Measurements from ENCODE around the gene G6PC2. TPM values are rescaled to one million over a fixed set of nuclear protein-coding genes. Genes with fewer than 3 reads are reported as not detected.

Gene G6PC2, protein sequence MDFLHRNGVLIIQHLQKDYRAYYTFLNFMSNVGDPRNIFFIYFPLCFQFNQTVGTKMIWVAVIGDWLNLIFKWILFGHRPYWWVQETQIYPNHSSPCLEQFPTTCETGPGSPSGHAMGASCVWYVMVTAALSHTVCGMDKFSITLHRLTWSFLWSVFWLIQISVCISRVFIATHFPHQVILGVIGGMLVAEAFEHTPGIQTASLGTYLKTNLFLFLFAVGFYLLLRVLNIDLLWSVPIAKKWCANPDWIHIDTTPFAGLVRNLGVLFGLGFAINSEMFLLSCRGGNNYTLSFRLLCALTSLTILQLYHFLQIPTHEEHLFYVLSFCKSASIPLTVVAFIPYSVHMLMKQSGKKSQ
- polyA plus RNA-seq (2012; ENCODE audit: insufficient read length, low read depth) = not detected

DNA sequence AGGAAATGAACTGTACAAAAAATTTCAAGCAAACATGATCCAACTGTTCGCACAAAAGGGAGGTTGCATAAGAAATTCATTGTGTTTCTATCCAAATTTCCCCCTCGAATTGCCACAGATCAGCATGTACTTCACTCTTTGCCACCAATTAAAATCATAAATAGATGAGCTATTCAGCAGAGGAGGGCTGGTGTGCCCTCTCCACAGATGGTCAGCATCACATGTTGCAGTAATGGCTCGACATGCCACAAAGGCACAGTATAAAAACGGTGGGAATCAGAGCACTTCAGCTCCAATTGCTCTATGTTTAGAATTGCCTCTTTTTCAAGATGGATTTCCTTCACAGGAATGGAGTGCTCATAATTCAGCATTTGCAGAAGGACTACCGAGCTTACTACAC is at the start of gene G6PC2:
Gene G6PC2, plus strand, starts transcription at position 289 of the 400 bp plus-strand sequence. Its CDS starts 41 bp downstream, at position 330.
- no peak for TF ChIP-seq TAF1 (IDR thresholded peaks at IDR 0.05; ENCODE audit: borderline replicate concordance, insufficient read depth, low read length)
- TF ChIP-seq SIN3A (IDR thresholded peaks at IDR 0.05; ENCODE audit: borderline replicate concordance, insufficient read depth, low read length) = no peak

DNA sequence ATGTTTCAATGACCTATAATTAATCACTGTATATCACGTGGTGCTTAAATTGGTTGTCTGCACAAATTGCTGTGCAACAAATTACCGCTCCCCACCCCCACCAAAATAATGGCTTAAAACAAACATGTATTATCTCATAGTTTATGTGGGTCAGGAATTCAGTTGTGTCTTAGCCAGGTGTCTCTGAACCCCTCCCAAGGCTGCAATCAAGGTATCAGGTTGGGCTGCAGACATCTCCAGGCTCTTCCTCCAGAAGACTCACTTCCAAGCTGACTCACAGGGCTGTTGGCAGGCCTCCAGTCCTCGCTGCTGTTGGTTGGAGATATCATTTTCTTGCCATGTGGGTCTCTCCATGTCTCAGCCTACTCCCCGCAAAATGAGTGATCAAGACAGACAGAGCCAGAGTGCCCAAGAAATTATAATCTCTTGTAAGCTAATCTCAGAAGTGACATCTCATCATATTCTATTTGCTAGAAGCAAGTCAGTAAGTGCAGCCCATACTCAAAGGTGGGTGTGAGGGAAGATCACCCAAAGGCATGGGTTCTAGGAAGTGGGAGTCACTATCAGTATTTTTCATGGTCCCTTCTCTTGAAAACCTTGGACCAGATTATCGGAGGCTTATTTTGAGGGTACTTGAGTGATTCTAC is 49.3 kb upstream of the G6PC2 start:
- TF ChIP-seq FOXP2 (optimal IDR thresholded peaks at IDR 0.05; ENCODE audit: borderline replicate concordance, extremely low read depth, extremely low read length, insufficient read depth) (no peak), POLR2AphosphoS5 (IDR thresholded peaks at IDR 0.05; ENCODE audit: low read depth, low read length) (no peak), TAF1 (IDR thresholded peaks at IDR 0.05; ENCODE audit: borderline replicate concordance, insufficient read depth, low read length) (no peak), SIN3A (IDR thresholded peaks at IDR 0.05; ENCODE audit: borderline replicate concordance, insufficient read depth, low read length) (no peak)
- TF ChIP-seq, protein P1, sequence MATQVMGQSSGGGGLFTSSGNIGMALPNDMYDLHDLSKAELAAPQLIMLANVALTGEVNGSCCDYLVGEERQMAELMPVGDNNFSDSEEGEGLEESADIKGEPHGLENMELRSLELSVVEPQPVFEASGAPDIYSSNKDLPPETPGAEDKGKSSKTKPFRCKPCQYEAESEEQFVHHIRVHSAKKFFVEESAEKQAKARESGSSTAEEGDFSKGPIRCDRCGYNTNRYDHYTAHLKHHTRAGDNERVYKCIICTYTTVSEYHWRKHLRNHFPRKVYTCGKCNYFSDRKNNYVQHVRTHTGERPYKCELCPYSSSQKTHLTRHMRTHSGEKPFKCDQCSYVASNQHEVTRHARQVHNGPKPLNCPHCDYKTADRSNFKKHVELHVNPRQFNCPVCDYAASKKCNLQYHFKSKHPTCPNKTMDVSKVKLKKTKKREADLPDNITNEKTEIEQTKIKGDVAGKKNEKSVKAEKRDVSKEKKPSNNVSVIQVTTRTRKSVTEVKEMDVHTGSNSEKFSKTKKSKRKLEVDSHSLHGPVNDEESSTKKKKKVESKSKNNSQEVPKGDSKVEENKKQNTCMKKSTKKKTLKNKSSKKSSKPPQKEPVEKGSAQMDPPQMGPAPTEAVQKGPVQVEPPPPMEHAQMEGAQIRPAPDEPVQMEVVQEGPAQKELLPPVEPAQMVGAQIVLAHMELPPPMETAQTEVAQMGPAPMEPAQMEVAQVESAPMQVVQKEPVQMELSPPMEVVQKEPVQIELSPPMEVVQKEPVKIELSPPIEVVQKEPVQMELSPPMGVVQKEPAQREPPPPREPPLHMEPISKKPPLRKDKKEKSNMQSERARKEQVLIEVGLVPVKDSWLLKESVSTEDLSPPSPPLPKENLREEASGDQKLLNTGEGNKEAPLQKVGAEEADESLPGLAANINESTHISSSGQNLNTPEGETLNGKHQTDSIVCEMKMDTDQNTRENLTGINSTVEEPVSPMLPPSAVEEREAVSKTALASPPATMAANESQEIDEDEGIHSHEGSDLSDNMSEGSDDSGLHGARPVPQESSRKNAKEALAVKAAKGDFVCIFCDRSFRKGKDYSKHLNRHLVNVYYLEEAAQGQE (IDR thresholded peaks at IDR 0.05; ENCODE audit: insufficient read depth in 1 of 2, low read depth in 2 of 2, low read length in 2 of 2) = no peak

DNA sequence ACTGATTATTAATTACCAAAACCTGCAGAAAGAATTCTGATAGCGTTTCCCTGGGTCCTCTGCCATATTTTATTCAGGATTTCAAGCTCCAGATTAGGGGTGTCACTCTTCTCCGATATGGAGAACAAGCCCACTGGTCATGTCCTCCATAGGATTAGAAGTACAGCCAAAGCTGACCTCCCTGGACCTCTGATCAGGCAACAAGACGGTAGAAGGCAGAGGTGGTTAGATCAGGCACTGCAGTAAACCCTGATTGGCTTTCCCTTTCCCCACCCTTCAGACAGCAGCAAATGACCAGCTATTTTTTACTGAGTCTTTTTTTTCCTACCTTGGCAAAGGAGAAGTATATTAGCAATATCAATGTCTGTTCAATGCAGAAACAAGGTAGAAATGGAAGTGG is 48.6 kb upstream of the G6PC2 start:
- TF ChIP-seq TAF1 (IDR thresholded peaks at IDR 0.05; ENCODE audit: borderline replicate concordance, insufficient read depth, low read length) (no peak), FOXP2 (optimal IDR thresholded peaks at IDR 0.05; ENCODE audit: borderline replicate concordance, extremely low read depth, extremely low read length, insufficient read depth) (no peak)
- TF ChIP-seq, protein P1 (IDR thresholded peaks at IDR 0.05; ENCODE audit: insufficient read depth in 1 of 2, low read depth in 2 of 2, low read length in 2 of 2) = no peak

DNA sequence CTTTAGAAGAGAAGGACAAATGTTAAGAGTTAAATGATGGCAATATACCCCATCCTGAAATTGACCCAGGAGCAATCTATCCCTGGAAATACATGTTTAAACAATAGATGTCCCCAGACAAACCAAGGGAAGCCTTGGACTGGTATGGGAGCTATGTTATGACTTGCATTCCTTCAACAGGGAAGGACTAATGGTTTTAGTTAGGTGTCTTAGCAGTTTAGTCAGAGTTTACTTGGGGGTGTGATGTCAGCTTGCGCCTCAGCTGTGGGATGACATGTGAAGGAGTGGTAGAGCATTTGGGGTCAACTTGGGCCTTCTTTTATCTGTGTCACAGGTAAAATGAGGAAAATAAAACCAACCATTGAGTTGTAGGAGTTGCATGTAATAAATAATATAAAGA is 47.6 kb upstream of the G6PC2 start:
- TF ChIP-seq, protein P1 (IDR thresholded peaks at IDR 0.05; ENCODE audit: insufficient read depth in 1 of 2, low read depth in 2 of 2, low read length in 2 of 2) = no peak
- TF ChIP-seq POLR2AphosphoS5 (IDR thresholded peaks at IDR 0.05; ENCODE audit: low read depth, low read length) (no peak), FOXP2 (optimal IDR thresholded peaks at IDR 0.05; ENCODE audit: borderline replicate concordance, extremely low read depth, extremely low read length, insufficient read depth) (no peak), TAF1 (IDR thresholded peaks at IDR 0.05; ENCODE audit: borderline replicate concordance, insufficient read depth, low read length) (no peak), SIN3A (IDR thresholded peaks at IDR 0.05; ENCODE audit: borderline replicate concordance, insufficient read depth, low read length) (no peak)

DNA sequence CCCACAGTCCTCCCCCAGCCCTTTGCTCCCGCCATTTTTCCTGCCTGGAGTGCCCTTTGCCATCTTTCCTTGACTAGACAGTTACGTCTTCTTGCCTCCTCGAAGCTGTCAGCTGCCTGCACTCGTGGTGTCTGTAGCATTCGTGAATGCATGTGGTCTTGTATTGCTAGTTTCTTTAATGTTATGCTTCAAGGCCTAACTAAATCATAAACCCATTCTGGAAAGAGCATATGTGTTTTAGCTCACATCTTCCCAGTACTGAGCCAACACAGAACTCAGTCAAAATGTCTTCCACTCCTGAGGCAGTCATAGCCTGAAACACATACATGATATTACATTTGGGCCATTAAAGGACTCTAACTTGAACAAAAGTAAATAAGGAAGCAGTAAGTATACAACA is 46.4 kb upstream of the G6PC2 start:
- TF ChIP-seq FOXP2 (optimal IDR thresholded peaks at IDR 0.05; ENCODE audit: borderline replicate concordance, extremely low read depth, extremely low read length, insufficient read depth) = no peak
- TF ChIP-seq POLR2AphosphoS5 (IDR thresholded peaks at IDR 0.05; ENCODE audit: low read depth, low read length) = no peak
- TF ChIP-seq SIN3A (IDR thresholded peaks at IDR 0.05; ENCODE audit: borderline replicate concordance, insufficient read depth, low read length) = no peak
- TF ChIP-seq, protein P1 (IDR thresholded peaks at IDR 0.05; ENCODE audit: insufficient read depth in 1 of 2, low read depth in 2 of 2, low read length in 2 of 2) = no peak
- TF ChIP-seq TAF1 (IDR thresholded peaks at IDR 0.05; ENCODE audit: borderline replicate concordance, insufficient read depth, low read length) = no peak
